GM19452 (cell line): Measurements from ENCODE around the gene SREBF2.
"Not testable (repeated sequence)": the region's sequence is repeated elsewhere in the genome, so short reads cannot be mapped to it uniquely, and the experiment has no call there.

Source experiments
- ATAC-seq: cut with Tn5 transposase; IDR thresholded peaks from one replicate; pipeline ENCODE4 v1.9.1; 2021; ENCODE audit not compliant: unreplicated experiment

SREBF2 gene

DNA sequence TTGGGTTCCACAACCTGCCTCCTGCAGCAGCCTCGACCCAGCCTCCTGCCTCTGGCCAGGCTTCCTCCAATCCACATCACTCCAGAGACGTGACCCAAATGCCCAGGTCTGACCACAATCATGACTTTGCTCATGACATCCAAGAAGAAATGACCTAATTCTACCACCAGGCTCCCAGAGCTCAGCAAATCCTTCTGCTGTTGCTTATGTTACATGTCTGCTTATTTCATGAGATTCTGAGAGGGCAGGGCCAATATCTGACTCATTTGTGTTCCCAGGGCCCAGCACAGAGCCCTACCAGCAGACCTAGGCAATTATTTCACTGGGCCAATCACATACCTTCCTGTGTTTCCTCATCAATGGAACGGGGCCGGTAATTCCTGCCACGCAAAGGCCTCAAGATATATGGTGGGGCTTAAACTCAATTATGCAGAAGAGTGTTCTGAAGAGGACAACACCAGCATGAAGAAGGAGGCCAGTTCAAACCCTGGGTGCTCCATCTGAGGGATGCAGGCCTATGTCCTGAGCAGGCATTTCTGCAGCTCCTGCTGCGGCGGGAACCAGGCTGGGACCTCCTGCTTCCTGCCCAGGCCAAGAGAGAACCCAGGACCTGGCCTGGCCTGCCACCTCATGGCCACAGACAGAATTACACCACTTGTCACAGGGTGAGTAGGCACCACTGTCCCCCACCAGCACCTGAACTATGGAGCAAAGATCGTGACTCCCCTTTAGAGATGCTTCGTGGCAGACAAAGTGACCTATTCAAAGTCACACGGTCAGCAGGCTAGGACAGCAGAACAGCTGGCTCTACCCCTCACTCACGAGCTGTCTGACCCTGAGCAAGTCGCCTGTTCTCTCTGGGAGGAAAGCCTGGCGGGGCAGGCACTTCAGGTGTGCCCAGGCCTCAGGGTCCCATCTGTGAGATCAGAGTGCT lies 108.2 kb downstream of the SREBF2 start:
- ATAC-seq = peak; percentile 34

DNA sequence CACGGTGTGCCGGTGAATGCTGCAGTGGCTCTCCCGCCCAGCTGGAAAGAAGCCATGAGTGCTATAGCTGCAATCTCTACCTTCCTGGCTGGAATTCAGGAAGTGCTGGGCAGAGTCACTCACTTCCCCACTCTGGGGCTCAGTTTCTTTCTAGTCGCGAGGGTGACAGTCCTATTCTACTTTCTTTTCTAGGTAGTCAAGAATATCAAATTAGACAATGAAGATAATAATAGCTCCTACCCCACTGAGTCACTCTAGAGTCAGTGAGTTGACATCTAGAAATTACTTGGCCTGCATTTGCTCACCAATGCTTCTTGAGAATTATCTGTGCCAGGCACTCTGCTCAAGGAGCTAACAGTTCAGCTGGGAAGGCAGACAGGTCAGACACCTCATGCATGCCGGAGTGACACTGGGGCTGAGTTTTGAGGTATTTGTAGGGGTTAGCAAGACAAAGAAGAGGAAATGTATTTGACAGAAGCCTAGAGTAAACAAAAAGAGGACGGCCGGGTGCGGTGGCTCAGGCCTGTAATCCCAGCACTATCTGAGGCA lies 110.8 kb downstream of the SREBF2 start:
- ATAC-seq = no peak

- ATAC-seq = peak; percentile 80
Observed at GRCh38 chr22:41946629-41947423, 113.9 kb downstream of the SREBF2 start, which contains the start of gene CENPM. TSS of gene CENPM (minus strand) at chr22:41947152. CDS start at chr22:41947076, 76 bp downstream.

DNA sequence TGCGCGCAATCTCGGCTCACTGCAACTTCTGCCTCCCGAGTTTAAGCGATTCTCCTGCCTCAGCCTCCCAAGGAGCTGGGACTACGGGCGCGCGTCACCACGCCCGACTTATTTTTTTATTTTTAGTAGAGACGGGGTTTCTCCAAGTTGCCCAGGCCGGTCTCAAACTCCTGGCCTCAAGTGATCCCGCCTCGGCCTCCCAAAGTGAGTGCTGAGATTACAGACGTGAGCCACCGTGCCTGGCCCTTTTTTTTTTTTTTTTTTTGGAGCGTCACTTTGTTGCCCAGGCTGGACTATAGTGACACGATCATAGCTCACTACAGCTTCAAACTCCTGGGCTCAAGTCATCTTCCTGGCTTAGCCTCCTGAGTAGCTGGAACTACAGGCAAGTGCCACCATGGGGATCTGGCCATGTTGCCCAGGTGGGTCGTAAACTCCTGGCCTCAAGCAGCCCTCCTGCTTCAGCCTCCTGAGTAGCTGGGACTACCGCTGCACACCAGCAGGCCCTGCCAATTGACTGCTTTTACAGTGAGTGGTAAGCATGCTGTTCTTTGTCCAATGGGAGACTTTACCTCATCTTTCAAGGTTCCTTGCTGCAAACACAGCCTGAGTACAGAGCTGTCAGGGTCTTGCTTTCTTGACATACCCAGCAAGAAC lies 114.6 kb downstream of the SREBF2 start:
- no peak for ATAC-seq

- no peak for ATAC-seq
Observed at GRCh38 chr22:41948142-41948541, 115.2 kb downstream of the SREBF2 start.

GRCh38 chr22:41948928-41949296 lies 116.0 kb downstream of the SREBF2 start:
- ATAC-seq = not testable (repeated sequence)

DNA sequence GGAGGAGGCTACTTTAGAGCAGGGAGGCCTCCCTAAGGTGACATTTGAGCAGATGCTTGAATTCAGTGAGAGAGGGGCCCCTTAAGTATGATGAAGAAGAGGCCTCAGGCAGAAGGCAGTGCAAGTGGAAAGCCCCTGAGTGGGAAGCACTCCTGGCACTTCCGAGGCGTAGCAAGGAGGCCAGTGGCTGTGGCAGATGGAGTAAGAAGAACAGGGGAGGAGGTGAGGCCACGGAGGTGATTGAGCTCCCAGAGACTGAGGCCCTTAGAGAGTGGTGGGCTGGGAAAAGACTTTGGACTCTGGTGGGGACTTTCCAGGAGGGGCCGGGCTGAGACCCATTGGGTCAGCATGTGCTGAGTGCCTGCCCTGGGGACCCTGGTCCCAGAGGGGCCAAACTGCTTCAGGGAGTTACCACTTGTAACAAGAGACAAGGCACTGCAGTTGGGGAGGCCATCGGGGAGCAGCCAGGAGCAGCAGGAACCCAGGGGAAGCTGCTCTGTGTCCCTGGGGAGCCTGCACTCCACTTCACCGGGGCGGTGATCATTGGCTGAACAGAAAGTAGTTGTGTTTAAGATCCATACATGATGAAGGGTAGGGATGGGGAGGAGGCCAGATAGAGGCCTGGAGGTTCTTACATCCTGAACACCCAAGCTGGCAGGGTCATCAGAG lies 116.5 kb downstream of the SREBF2 start:
- ATAC-seq = no peak

DNA sequence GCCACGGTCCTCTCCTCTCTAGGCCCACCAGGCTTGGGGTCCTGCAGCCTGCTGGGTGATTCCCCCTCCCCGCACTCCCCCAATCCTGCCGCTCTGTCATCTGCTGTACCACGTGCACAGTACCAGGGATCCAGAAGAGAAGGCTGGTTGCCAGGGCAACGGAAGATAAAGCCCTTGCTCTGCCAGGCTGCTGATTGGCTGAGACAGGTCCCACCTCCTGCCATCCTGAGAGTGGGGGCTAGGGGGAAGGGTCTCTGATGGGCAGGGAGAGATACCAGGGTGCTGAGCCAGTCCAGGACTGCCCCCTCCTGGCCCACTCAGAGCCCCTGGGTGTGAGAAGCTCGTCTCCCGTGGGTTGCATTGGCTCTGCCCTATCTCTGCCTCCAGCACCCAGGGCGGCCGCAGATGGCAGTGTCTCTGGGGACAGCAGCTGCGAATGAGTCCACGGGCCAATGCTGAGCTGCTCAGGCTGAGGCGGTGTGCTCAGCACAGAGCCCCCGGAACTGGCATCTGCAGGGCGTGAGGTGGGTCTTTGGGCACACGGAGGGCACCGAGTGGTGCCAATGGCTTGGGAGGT lies 119.1 kb downstream of the SREBF2 start, which contains the start of gene SMIM45:
Gene SMIM45 (plus strand): TSS at position 253 of the 577 bp plus-strand sequence.
- no peak for ATAC-seq

DNA sequence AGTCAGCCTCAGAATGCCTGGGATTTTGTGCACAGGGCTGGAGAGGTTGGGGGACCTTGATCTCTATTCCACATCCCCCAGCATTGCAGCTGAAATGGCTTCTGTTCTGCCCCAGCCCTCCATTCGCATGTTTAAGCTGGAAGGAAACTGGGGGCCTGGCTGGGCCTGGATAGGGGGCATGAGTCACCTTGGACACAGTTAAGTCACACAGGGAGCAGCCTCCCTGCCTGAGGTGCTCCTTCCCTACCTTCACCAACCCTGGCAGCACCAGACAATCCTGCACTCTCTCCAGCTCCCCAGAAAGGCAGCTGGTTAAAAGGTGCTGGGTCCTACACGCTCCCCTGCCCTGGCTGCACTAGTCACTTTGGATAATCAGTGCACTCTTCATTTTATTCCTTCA lies 119.8 kb downstream of the SREBF2 start:
- ATAC-seq = no peak
